ENCODE measurements around the gene FOXP1. TPM values are rescaled to one million over a fixed set of nuclear protein-coding genes. Genes with fewer than 3 reads are reported as not detected.

FOXP1 gene
- total and polyA plus RNA-seq, 9 of the 15 experiments (the other 6 are each of a cell fraction or from before 2014, with no cell fraction given), result 7.7 to 34.5 (median 13.7) TPM

DNA sequence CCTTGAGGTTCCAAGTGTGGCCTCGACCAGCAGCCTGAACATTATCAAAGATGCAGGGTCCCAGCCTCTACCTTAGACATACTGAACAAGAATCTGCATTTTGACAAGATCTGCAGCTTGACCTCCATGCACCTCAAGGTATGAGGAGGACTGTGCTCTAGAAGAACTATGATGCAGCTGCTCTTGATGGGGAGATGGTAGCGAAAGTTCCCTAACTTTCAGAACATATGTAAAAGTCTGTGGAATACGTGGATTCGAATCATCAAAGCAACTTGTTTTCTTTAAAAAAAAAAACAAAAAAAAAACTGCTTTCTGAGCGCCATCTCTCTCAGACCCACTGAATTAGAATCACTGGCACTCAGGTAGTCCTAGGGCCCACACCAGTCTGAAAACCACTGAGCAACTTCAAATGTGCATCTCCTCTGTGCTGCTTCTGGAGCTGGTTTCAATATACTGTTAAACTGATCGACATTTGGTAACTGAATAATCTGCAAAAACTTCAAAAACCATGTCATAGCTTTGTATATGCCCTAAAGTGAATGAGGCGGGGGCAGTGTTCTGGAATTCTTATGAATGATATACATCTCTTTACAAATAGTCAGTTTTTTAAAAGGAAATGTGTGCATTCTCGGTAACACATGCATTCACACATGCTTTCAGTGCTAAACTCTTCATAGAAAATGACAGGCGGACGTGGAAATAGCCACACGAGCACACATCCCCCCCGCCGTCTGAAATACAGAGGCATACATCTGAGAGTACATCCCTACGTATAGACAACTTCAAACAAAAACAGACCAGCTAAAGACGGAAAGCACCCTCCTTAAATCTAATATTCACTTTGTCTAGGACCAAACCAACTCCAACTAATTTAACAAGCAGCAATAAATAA lies 128.8 kb downstream of the FOXP1 start:
- FAIRE-seq (no peak), DNase-seq (ENCODE audit: extremely low read depth in 1 of 4, low spot score in 3 of 4) (no peak), ATAC-seq (no peak)
- H3K4me2 ChIP-seq (ENCODE audit: insufficient read depth, low read length), result no peak overlapping the region
- no peak overlapping the region for H3K27ac ChIP-seq (ENCODE audit: extremely low read depth, low read depth, low read length)
- H3K79me2 ChIP-seq (ENCODE audit: control insufficient read depth, insufficient read depth, low read length), result no peaks in the 10 kb centered on the region
- WGBS (ENCODE audit: insufficient coverage, low coverage, missing lambda C conversion rate), result 66% methylated on average over 14 of the region's 15 CpGs
- H3K4me3 ChIP-seq, result no peak overlapping the region
- no peaks in the 10 kb centered on the region for H4K20me1 ChIP-seq (replicated peaks; ENCODE audit: control insufficient read depth, insufficient read depth, low read length)
- no TSS peak for BruUV-seq (replicated peaks)
- H3K9me1 ChIP-seq (ENCODE audit: control insufficient read depth, insufficient read depth, low read length), result no peaks in the 10 kb centered on the region
- no peaks in the 10 kb centered on the region for H3K4me1 ChIP-seq (replicated peaks in 1 of 2; ENCODE audit: control insufficient read depth in 2 of 2, insufficient read depth in 2 of 2, low read length in 2 of 2)
- H3K27me3 ChIP-seq (ENCODE audit: control insufficient read depth in 2 of 2, insufficient read depth in 2 of 2, low read length in 2 of 2), result no peaks in the 10 kb centered on the region
- H3K9ac ChIP-seq (ENCODE audit: insufficient read depth in 1 of 2, low read depth in 2 of 2, low read length in 2 of 2), result no peak overlapping the region
- no peak overlapping the region for H2AFZ ChIP-seq (ENCODE audit: low read depth, low read length)
- intact Hi-C loops (cut with micrococcal nuclease) (no loop called here), in situ Hi-C loops (cut with MboI) (no loop called here)
- H3K9me3 ChIP-seq (replicated peaks; ENCODE audit: control insufficient read depth, insufficient read depth, low read depth, low read length), result no peaks in the 10 kb centered on the region
- POLR2A ChIA-PET, result interaction anchor here (0.7 to 1.4 kb wide), 3 partner anchors 9 to 12 kb away, joined by 3 read pairs; no protein-coding TSS in a partner anchor
- CTCF ChIA-PET (ENCODE audit: low intra/inter-chr PET ratio), result no interaction called here
- H3K36me3 ChIP-seq (ENCODE audit: control insufficient read depth, insufficient read depth, low read length), result no peaks in the 10 kb centered on the region
- TF ChIP-seq DPF2 (IDR thresholded peaks at IDR 0.05) (no peak), HCFC1 (IDR thresholded peaks at IDR 0.05; ENCODE audit: low read depth, low read length) (no peak), NCOA6 (IDR thresholded peaks at IDR 0.05) (no peak), HDAC6 (IDR thresholded peaks at IDR 0.05; ENCODE audit: low read depth, low read length) (no peak), NFE2 (IDR thresholded peaks at IDR 0.05; ENCODE audit: low read depth) (no peak), ZNF232 (CRISPR knock-in tag; IDR thresholded peaks at IDR 0.05) (no peak), RBM34 (IDR thresholded peaks at IDR 0.05; ENCODE audit: borderline replicate concordance, insufficient read depth, low read length) (no peak), POLR2A (conservative IDR thresholded peaks at IDR 0.05) (no peak), POLR2AphosphoS5 (IDR thresholded peaks at IDR 0.05; ENCODE audit: control insufficient read depth, insufficient read depth, low read depth, low read length) (no peak), ZNF184 (CRISPR knock-in tag; IDR thresholded peaks at IDR 0.05) (no peak), RBM14 (IDR thresholded peaks at IDR 0.05; ENCODE audit: borderline replicate concordance, insufficient read depth, low read depth, low read length) (no peak)
- TF ChIP-seq, protein P1, sequence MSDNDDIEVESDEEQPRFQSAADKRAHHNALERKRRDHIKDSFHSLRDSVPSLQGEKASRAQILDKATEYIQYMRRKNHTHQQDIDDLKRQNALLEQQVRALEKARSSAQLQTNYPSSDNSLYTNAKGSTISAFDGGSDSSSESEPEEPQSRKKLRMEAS (CRISPR knock-in tag; IDR thresholded peaks at IDR 0.05), result no peak
- TF ChIP-seq, protein P2, sequence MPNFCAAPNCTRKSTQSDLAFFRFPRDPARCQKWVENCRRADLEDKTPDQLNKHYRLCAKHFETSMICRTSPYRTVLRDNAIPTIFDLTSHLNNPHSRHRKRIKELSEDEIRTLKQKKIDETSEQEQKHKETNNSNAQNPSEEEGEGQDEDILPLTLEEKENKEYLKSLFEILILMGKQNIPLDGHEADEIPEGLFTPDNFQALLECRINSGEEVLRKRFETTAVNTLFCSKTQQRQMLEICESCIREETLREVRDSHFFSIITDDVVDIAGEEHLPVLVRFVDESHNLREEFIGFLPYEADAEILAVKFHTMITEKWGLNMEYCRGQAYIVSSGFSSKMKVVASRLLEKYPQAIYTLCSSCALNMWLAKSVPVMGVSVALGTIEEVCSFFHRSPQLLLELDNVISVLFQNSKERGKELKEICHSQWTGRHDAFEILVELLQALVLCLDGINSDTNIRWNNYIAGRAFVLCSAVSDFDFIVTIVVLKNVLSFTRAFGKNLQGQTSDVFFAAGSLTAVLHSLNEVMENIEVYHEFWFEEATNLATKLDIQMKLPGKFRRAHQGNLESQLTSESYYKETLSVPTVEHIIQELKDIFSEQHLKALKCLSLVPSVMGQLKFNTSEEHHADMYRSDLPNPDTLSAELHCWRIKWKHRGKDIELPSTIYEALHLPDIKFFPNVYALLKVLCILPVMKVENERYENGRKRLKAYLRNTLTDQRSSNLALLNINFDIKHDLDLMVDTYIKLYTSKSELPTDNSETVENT (CRISPR knock-in tag; IDR thresholded peaks at IDR 0.05), result no peak
- TF ChIP-seq, protein P3, sequence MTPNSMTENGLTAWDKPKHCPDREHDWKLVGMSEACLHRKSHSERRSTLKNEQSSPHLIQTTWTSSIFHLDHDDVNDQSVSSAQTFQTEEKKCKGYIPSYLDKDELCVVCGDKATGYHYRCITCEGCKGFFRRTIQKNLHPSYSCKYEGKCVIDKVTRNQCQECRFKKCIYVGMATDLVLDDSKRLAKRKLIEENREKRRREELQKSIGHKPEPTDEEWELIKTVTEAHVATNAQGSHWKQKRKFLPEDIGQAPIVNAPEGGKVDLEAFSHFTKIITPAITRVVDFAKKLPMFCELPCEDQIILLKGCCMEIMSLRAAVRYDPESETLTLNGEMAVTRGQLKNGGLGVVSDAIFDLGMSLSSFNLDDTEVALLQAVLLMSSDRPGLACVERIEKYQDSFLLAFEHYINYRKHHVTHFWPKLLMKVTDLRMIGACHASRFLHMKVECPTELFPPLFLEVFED (CRISPR knock-in tag; conservative IDR thresholded peaks at IDR 0.05), result no peak
- TF ChIP-seq, protein P4, sequence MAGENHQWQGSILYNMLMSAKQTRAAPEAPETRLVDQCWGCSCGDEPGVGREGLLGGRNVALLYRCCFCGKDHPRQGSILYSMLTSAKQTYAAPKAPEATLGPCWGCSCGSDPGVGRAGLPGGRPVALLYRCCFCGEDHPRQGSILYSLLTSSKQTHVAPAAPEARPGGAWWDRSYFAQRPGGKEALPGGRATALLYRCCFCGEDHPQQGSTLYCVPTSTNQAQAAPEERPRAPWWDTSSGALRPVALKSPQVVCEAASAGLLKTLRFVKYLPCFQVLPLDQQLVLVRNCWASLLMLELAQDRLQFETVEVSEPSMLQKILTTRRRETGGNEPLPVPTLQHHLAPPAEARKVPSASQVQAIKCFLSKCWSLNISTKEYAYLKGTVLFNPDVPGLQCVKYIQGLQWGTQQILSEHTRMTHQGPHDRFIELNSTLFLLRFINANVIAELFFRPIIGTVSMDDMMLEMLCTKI (IDR thresholded peaks at IDR 0.05; ENCODE audit: partially characterized antibody), result no peak
